ENCODE measurements around the gene MYLK4. TPM values are rescaled to one million over a fixed set of nuclear protein-coding genes. Genes with fewer than 3 reads are reported as not detected.

The MYLK4 gene
- polyA plus RNA-seq, 5 donors, result 0.96 to 1.6 (median 1.5) TPM

DNA sequence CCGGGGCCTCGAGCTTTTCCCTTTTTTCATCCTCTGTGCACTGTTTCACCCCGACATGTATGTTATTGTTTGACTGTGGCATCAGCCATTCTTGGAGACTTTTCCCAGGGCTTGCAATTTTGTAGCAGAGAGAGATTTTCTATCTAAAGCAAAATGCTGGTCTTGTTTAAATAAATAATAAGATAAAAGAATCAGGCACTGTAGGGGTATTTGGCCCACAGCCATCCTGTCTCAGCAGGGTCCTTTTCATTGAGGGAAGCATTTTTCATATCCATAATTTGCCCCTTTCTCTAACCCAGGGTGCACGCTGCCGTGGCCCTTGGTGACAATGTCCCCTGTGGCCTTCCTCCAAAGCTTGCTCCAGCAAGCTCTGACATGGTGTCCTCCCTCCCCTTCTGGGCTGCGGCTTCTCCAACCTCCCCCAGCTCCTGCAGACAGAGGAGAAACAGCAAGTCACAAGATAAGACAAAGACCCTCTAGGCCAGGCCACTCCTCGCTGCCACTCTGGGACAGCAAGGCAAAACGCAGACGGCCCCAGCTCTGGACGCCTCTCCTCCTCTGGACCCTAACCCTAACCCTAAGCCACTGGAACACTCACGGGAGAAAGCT, 117.6 kb downstream of the MYLK4 start:
- no peak for DNase-seq

DNA sequence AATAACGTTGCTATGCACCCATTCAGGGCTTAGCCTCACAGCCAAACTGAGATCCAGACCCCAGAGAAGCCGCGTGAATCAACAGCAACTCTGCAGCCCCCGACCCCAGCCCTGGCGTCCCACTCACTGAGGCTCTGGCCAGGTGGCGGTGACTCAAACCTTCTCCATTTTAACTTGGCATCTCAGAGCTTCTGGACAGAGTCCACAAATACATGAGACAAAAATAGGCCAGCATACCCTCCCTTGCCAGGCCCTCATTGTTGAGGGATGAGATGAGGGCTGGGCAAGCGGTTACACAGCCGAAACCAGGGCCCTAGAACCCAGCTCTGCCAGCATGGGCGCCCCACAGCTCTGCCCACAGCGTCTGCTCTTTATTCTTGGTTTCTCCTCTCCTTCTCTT, 118.4 kb downstream of the MYLK4 start:
- DNase-seq, result no peak

DNA sequence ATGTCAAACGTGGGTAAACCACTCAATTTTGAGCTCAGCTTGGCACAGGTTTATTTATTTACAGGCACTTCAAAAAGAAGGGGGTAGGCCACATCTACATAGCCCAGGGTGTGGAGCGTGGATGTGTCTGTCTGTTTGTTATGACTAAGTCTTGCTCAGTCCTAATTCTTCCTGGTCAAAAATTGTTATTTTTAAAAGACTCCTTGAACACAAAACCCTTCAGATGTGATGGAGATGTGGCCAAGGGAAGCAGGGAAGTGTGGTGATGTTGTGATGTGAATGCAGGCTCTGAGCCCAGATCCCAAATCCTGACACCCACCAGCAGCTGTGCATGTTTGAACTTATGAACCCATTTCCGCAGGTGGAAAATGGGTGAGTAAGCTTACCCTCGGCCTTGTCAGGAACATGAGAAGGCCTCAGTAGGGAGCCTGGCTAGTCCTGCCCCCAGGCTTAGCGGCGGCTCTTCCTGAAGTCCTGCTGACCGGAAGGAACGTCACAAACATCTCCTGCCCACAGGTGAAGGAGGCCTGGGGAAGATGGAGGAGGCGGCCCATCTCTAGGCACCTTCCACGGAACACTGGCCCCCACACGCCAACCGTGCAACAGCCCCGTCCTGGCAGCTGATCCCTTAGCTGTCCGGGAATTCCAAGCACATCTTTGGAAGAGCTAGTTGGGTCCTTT, 119.7 kb downstream of the MYLK4 start:
- DNase-seq, result no peak

DNA sequence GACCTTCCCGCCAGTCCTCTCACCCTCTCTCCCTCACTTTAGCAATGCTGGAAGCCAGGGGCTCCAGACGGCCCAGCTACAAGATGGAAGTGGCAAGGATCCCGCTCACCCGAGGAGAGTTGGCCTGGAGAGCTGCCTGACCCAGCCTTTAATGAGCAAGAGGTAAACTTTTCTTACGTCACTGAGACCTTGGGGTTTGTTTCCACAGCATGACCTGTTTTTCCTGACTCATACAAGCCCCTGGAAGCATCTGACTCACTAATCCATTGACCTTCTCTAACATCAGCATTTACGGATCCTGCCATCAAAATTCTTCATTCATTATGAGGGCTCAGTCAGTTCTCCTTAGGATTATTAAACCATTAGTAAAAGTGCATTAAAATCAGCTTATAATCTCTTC, 120.4 kb downstream of the MYLK4 start:
- DNase-seq, result no peak

DNA sequence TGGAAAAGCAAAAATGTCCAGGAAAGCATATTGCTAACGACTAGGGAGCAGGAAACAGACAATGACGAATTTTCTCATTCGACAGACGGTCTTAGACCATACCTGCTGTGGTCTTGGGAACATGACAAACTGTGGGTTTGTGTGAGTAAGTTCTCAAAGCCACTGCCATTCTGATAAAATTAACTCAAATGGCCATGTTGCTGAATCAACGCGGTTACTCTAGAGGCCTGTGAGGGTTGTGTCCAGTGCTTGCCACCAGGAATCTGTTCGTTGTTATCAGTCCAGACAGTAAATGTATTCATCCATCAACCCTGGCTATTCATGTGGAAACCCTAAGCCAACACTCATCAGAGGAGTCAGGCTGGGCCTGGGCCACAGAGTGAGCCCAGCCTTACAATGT, 124.3 kb downstream of the MYLK4 start:
- no peak for DNase-seq

DNA sequence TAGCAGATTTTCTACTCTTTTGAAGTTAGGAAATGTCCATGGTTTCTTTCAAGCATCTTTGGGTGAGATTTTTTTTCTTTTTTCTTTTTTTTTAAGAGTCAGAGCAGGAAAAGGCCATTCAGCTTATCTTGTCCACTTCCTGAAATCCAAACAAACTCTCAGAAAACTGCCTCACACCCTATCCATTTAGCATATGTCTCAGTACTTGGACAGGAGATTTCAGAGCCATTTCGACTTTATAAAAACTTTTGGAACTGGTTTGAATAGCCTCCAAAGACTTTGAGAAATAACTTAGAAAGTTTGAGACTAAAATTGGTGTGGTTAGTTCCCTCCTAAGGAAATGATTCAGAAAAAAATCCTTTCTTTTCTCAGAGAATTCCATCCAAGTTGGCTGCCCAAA, 125.1 kb downstream of the MYLK4 start:
- peak; percentile 65 to 68 for DNase-seq

DNA sequence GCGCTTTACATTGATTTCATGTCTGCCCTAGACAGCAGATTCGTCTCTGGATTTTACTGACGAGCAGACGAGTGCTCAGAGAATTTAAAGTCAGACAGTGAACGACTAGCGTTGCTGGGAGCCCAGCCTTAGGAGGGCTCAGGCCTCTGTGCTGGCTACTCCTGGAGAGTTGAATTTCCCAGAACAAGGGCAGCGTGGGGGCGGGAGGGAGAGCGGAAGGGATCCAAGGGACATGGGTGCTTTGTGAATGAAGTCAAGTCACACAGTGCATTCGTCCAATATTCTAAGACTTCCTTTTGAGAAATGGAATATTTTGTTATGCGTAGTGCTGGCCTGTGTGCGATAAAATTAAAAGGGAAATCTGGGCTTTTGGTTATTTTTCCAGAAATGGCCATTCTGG, 126.5 kb downstream of the MYLK4 start:
- DNase-seq, result no peak

DNA sequence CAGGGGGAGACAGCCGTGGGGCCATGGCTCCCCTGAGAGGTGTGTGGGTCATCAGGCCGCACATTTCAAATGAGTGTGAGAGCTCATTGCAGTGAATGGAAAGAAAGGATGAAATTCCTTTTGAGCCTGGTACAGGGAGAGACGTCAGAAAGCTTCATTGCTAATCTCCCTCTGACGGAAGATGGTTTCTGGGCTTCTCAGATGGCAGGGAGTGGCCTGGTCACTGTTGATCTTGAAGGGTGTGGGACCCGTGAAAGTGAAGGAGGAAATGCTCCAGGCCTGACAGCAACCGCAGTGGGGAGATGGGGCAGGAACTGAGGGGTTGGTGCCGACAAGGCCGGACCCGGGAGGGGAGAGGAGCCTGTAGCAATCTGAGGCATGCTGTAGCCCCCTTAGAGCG, 127.4 kb downstream of the MYLK4 start:
- no peak for DNase-seq

DNA sequence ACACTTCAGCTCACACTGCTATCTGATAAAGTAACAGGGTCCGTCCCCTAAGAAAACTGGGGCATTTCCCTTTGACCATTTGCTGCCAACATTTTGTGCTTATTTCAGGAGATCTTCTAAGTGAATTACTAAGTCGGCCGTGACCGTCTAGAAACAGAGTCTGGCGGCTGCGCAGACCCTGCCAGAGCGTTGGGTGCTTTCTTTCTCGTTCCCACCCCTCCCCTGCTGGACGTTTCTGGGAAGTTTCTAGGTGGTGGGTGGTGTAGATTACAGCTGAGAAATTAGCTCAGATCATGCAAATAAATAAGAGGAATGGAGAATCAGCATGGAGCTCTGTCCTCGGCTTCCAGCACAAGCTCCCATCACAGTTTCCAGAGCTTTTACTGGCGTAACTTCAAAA, 128.1 kb downstream of the MYLK4 start:
- DNase-seq, result no peak

DNA sequence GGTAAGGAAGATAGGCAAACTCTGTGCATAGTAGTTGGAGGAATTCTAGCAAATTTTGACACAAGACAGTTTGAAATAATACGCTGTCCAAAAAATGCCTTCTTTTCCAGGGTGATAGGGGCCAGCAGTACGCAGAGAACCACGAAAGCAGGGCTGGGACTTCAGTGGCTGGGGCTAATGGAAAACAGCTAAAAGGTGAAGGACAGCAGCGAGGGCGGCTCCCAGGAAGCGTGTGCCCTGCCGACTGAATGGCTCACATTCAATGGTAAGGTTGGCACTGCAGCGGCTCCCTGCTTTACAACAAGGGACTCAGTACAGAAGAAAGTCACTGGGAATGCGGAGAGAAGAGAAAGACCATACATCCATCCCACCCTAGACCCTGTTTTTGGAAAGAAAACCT, 131.1 kb downstream of the MYLK4 start:
- DNase-seq, result no peak

DNA sequence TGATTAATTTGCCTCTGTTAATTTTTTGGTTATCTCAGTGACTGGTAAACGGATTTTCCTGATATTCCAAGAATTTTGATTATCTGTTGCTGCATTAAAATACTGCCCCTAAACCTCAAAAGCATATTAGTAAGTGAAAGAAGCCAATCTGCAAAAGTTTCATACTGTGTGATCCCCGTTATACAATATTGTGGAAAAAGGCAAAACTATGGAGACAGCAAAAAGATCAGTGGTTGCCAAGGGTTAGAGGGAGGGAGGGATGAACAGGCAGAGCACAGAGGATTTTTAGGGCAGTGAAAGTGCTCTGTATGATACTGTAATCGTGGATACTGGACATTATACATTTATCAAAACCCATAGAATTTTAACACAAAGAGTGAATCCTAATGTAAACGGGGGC, 133.0 kb downstream of the MYLK4 start:
- DNase-seq, result no peak

DNA sequence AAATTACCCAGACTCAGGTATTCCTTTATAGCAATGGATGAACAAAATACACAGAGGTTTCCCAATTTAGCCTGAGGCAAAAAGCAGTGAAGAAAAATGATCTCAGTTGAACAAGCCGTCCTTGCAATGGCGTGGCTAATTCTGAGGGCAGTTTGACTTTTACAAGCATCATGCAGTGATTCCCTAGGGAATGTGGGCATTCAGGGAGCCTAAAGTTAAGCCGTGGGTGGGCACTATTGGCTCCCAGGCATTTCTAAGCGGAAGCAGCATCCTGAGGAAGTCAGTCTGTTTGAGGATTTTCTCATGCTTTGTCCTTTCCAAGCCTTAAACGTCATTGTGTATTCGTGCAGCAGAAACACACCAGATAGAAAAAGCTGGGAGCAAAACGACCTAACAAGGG, 133.9 kb downstream of the MYLK4 start:
- no peak for DNase-seq

DNA sequence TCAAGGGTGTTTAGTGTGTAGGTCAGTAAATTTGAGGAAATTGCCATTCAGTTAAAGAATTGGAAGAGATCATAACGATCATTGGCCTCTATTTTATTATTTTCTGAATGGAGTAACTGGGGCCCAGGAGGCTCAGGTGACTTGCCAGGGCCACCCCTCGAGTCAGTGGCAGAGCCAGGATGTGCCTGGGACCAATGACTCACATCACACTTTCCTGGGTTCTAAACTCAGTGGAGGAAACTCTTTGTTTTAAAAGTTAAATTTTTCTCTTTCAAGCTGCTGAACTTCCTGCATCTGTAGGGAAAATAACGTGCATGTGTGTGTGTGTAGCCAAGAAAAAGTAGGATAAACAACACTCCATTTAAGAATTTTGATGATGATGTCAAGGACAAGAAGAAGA, 135.5 kb downstream of the MYLK4 start:
- no peak for DNase-seq

DNA sequence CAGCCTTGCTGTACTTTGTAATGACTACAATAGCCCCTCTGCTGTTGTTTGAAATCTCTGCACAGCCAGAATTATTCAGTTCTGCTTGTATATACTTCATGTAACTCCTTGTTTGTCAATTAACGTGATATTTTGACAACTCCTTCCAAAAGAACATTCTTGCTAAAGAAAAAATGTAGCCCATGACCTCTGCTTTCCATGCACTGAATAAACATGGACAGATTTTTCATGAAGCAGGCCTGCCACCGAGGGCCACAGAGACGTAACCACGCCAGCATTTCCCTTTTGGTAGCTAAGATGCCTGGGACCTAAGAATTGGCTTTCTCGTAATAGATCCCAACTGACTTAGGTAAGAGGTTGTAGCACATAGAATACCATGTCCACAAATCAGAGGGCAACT, 135.9 kb downstream of the MYLK4 start:
- no peak for DNase-seq

DNA sequence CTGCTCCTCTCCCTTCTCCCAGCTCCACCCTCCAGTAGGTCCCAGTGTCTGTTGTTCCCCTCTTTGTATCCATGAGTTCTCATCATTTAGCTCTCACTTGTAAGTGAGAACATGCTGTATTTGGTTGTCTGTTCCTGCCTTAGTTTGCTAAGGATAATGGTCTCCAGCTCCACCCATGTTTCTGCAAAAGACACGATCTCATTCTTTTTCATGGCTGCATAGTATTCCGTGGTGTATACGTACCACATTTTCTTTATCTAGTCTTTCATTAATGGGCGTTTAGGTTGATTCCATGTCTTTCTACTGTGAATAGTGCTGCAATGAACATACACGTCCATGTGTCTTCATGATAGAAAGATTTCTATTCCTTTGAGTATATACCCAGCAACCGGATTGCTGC, 136.6 kb downstream of the MYLK4 start:
- DNase-seq, result no peak

Other genes with a start within 250 kb of the MYLK4 start
- gene WRNIP1, start 14.5 kb upstream of the MYLK4 start, polyA plus RNA-seq (ENCODE audit: insufficient read depth in 1 of 5, insufficient read length in 5 of 5, low replicate concordance in 1 of 5), result 10 to 100 TPM; 47.7 to 53.5 (median 50.2) TPM
- 10 to 100 TPM; 26.7 to 36.5 (median 27.6) TPM for gene SERPINB1, start 90.9 kb upstream of the MYLK4 start, polyA plus RNA-seq (ENCODE audit: insufficient read depth in 1 of 5, insufficient read length in 5 of 5, low replicate concordance in 1 of 5)
- gene SERPINB9, start 152.4 kb upstream of the MYLK4 start, polyA plus RNA-seq (ENCODE audit: insufficient read depth in 1 of 5, insufficient read length in 5 of 5, low replicate concordance in 1 of 5), result 10 to 100 TPM; 14.9 to 25.9 (median 20.6) TPM
- gene SERPINB6, start 220.6 kb upstream of the MYLK4 start, polyA plus RNA-seq (ENCODE audit: insufficient read depth in 1 of 5, insufficient read length in 5 of 5, low replicate concordance in 1 of 5), result 100 to 1,000 TPM; 110 to 128 (median 112) TPM
- 10 to 100 TPM; 25.8 to 36.6 (median 29.5) TPM for gene NQO2, start 249.0 kb upstream of the MYLK4 start, polyA plus RNA-seq (ENCODE audit: insufficient read depth in 1 of 5, insufficient read length in 5 of 5, low replicate concordance in 1 of 5)

Measured in right lung (tissue), 5 donors.